ENCODE measurements around the gene SCRN3. TPM values are rescaled to one million over a fixed set of nuclear protein-coding genes. Genes with fewer than 3 reads are reported as not detected.

The SCRN3 gene
- total and polyA plus RNA-seq, 2 donors (not counting 1 experiment from before 2014, with no cell fraction given), result 29.2 to 39.1 TPM

DNA sequence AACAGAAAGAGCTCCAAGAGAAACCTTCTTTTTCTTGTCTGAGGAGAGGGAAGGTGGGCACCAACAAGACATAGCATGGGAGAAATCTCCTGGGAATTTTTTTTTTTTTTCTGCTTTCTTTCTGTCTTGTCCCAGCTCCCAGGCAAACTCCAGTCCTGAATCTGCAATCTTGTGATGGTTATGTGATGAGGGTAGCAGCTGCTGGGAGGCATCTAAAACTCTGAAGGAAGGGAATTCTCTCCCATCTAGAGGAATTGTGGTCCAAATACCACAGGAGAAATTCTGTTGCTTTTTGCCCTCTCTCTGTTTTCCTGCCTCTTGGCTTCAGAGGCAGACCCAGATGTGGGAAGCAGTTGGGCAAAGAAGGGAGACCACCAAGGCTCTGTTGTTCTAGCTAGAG is 16.7 kb downstream of the SCRN3 start:
- no peaks in the 10 kb centered on the region for H3K36me3 ChIP-seq (ENCODE audit: control insufficient read depth, insufficient read depth, low read length)
- no peak overlapping the region for H3K27ac ChIP-seq (ENCODE audit: insufficient read depth, low read length)

DNA sequence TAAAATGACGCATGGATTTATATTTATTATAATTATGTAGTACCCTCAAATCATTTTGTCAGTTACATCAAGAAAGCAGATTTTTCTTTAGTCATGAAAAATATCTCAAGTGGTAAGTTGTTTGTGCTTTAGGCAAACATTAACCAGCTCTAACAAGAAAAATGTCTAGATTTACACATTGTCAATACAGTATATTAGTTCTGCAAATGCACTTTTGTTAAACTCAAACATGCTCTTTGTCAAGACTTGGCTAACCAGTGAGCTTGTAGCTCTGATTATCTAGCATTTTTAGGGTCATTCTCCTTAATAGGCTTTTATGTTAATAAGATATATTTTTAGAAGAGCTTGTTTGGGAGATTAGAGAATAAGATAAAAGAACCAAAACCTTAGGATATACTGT is 32.7 kb downstream of the SCRN3 start:
- no peak for DNase-seq (ENCODE audit: low read depth in 2 of 2)
- Histone ChIP-seq H3K27me3 (ENCODE audit: control insufficient read depth, insufficient read depth, low read length) (no peaks in the 10 kb centered on the region), H3K9me3 (ENCODE audit: control insufficient read depth, insufficient read depth, low read depth, low read length) (no peaks in the 10 kb centered on the region), H3K9ac (ENCODE audit: insufficient read depth, low read length) (no peak overlapping the region), H3K27ac (ENCODE audit: insufficient read depth, low read length) (no peak overlapping the region), H4K20me1 (ENCODE audit: control insufficient read depth, extremely low read depth, insufficient read depth, low read length) (no peaks in the 10 kb centered on the region), H2AFZ (ENCODE audit: low read length) (no peak overlapping the region), H3K4me2 (ENCODE audit: extremely low read depth, insufficient read depth, low read length) (no peak overlapping the region), H3K36me3 (ENCODE audit: control insufficient read depth, insufficient read depth, low read length) (no peaks in the 10 kb centered on the region), H3K4me1 (ENCODE audit: control insufficient read depth, extremely low read depth, insufficient read depth, low read length) (no peaks in the 10 kb centered on the region), H3K79me2 (ENCODE audit: control insufficient read depth, insufficient read depth, low read length) (no peaks in the 10 kb centered on the region), H3K4me3 (replicated peaks in 1 of 4; ENCODE audit: control extremely low read depth in 1 of 4, insufficient read depth in 1 of 4, low read depth in 3 of 4, low read length in 4 of 4) (no peak overlapping the region)
- TF ChIP-seq EZH2 (IDR thresholded peaks at IDR 0.05; ENCODE audit: low read length, missing control alignments), result no peak

More for the DNA sequence above, 16.7 kb downstream of the SCRN3 start:
- Histone ChIP-seq H2AFZ (ENCODE audit: low read length) (no peak overlapping the region), H3K27me3 (ENCODE audit: control insufficient read depth, insufficient read depth, low read length) (no peaks in the 10 kb centered on the region), H3K4me2 (ENCODE audit: extremely low read depth, insufficient read depth, low read length) (no peak overlapping the region), H3K9ac (ENCODE audit: insufficient read depth, low read length) (no peak overlapping the region), H3K4me3 (replicated peaks in 1 of 4; ENCODE audit: control extremely low read depth in 1 of 4, insufficient read depth in 1 of 4, low read depth in 3 of 4, low read length in 4 of 4) (no peak overlapping the region), H3K79me2 (ENCODE audit: control insufficient read depth, insufficient read depth, low read length) (no peaks in the 10 kb centered on the region), H3K4me1 (ENCODE audit: control insufficient read depth, extremely low read depth, insufficient read depth, low read length) (no peaks in the 10 kb centered on the region), H4K20me1 (ENCODE audit: control insufficient read depth, extremely low read depth, insufficient read depth, low read length) (no peaks in the 10 kb centered on the region), H3K9me3 (ENCODE audit: control insufficient read depth, insufficient read depth, low read depth, low read length) (no peaks in the 10 kb centered on the region)
- TF ChIP-seq, protein P1, sequence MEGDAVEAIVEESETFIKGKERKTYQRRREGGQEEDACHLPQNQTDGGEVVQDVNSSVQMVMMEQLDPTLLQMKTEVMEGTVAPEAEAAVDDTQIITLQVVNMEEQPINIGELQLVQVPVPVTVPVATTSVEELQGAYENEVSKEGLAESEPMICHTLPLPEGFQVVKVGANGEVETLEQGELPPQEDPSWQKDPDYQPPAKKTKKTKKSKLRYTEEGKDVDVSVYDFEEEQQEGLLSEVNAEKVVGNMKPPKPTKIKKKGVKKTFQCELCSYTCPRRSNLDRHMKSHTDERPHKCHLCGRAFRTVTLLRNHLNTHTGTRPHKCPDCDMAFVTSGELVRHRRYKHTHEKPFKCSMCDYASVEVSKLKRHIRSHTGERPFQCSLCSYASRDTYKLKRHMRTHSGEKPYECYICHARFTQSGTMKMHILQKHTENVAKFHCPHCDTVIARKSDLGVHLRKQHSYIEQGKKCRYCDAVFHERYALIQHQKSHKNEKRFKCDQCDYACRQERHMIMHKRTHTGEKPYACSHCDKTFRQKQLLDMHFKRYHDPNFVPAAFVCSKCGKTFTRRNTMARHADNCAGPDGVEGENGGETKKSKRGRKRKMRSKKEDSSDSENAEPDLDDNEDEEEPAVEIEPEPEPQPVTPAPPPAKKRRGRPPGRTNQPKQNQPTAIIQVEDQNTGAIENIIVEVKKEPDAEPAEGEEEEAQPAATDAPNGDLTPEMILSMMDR (conservative IDR thresholded peaks at IDR 0.05 in 1 of 2, IDR thresholded peaks at IDR 0.05 in 1 of 2; ENCODE audit: low read depth in 1 of 2, low read length in 2 of 2), result no peak
- TF ChIP-seq EZH2 (IDR thresholded peaks at IDR 0.05; ENCODE audit: low read length, missing control alignments), result no peak
- DNase-seq (ENCODE audit: low read depth in 2 of 2), result no peak

DNA sequence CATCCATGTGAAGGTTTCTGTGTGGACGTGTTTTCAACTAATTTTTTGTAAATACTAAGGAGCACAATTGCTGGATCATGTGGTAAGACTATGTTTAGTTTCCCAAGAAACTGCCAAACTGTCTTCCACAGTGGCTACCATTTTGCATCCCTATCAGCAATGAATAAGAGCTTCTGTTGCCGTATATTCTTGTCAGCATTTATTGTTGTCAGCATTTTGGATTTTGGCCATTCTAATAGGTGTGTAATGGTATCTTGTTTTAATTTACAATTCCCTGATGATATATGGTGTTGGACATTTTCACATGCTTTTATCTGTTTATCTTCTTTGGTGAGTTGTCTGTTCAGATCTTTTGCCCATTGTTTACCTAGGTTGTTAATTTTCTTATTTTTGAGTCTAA is 34.5 kb downstream of the SCRN3 start:
- TF ChIP-seq, protein P1 (conservative IDR thresholded peaks at IDR 0.05 in 1 of 2, IDR thresholded peaks at IDR 0.05 in 1 of 2; ENCODE audit: low read depth in 1 of 2, low read length in 2 of 2), result no peak
- no peak for TF ChIP-seq EZH2 (IDR thresholded peaks at IDR 0.05; ENCODE audit: low read length, missing control alignments)
- DNase-seq (ENCODE audit: low read depth in 2 of 2), result no peak

More for the DNA sequence above, 34.5 kb downstream of the SCRN3 start:
- Histone ChIP-seq H3K9ac (ENCODE audit: insufficient read depth, low read length) (no peak overlapping the region), H3K27me3 (ENCODE audit: control insufficient read depth, insufficient read depth, low read length) (no peaks in the 10 kb centered on the region), H3K36me3 (ENCODE audit: control insufficient read depth, insufficient read depth, low read length) (no peaks in the 10 kb centered on the region), H3K79me2 (ENCODE audit: control insufficient read depth, insufficient read depth, low read length) (no peaks in the 10 kb centered on the region), H3K4me2 (ENCODE audit: extremely low read depth, insufficient read depth, low read length) (no peak overlapping the region), H3K4me3 (replicated peaks in 1 of 4; ENCODE audit: control extremely low read depth in 1 of 4, insufficient read depth in 1 of 4, low read depth in 3 of 4, low read length in 4 of 4) (no peak overlapping the region), H2AFZ (ENCODE audit: low read length) (no peak overlapping the region), H4K20me1 (ENCODE audit: control insufficient read depth, extremely low read depth, insufficient read depth, low read length) (no peaks in the 10 kb centered on the region), H3K27ac (ENCODE audit: insufficient read depth, low read length) (no peak overlapping the region), H3K4me1 (ENCODE audit: control insufficient read depth, extremely low read depth, insufficient read depth, low read length) (no peaks in the 10 kb centered on the region), H3K9me3 (ENCODE audit: control insufficient read depth, insufficient read depth, low read depth, low read length) (no peaks in the 10 kb centered on the region)
